MM.1S (cell line): ENCODE data around the gene SEC61B.

Experiments
- CTCF ChIP-seq: fragments of 300-600 bp; sonication (generic); IDR thresholded peaks from 2 replicates; pipeline ENCODE4 v1.5.1; 2016; ENCODE audit warnings: antibody characterized with exemption, low read length, mixed read lengths
- EZH2 ChIP-seq: fragments of 300-600 bp; sonication (generic); optimal IDR thresholded peaks from 2 replicates; pipeline ENCODE3; 2017; ENCODE audit warnings: low read depth, mild to moderate bottlenecking, antibody characterized with exemption, low read length, mixed read lengths
- EZH2phosphoT487 ChIP-seq: fragments of 300-600 bp; sonication (generic); IDR thresholded peaks from 2 replicates; pipeline ENCODE4 v1.6.1; 2018; ENCODE audit warnings: antibody characterized with exemption, low read length

GRCh38 chr9:99221266-99221620 lies 839 bp upstream of the SEC61B start:
- TF ChIP-seq CTCF (no peak), EZH2 (no peak), EZH2phosphoT487 (no peak)
